H1 (cell line): ENCODE data around the gene MSI2.

Experiments
- CREB1 ChIP-seq: IDR thresholded peaks from 2 replicates; pipeline ENCODE4 v1.6.1; 2012; ENCODE audit warnings: inconsistent platforms
- EZH2 ChIP-seq: fragments of 200-600 bp; sonication (generic); IDR thresholded peaks from 2 replicates; pipeline ENCODE4 v1.7.1; 2012; ENCODE audit warnings: low read depth, mild to moderate bottlenecking, moderate library complexity, low read length, inconsistent platforms; ENCODE audit not compliant: severe bottlenecking
- JUND ChIP-seq: IDR thresholded peaks from 2 replicates; pipeline ENCODE4 v1.6.1; 2011; ENCODE audit warnings: mild to moderate bottlenecking, improper control_type of control experiment, low read length
- POLR2A ChIP-seq, 2 experiments: IDR thresholded peaks; 1 replicate in 1 of 2; 2 replicates in 1 of 2; pipeline ENCODE4 v1.6.1; 2011; ENCODE audit warnings: low read depth in 2 of 2, low read length in 2 of 2, mild to moderate bottlenecking in 2 of 2; ENCODE audit errors: control extremely low read depth in 1 of 2
- RFX5 ChIP-seq: IDR thresholded peaks from 2 replicates; pipeline ENCODE4 v1.6.1; 2011; ENCODE audit warnings: low read depth, low read length, improper control_type of control experiment, borderline replicate concordance
- SIN3A ChIP-seq, 2 experiments: IDR thresholded peaks in 1 of 2; conservative IDR thresholded peaks in 1 of 2; 2 replicates each; pipeline ENCODE4 v1.6.1; 2011 to 2012; ENCODE audit warnings: low read length in 2 of 2, improper control_type of control experiment in 1 of 2, low read depth in 1 of 2, mild to moderate bottlenecking in 1 of 2
- SIX5 ChIP-seq: IDR thresholded peaks from 2 replicates; pipeline ENCODE4 v1.6.1; 2011; ENCODE audit warnings: mild to moderate bottlenecking, low read depth, low read length
- TBP ChIP-seq: IDR thresholded peaks from 2 replicates; pipeline ENCODE4 v1.6.1; 2011; ENCODE audit warnings: low read depth, low read length, improper control_type of control experiment
- TF ChIP-seq, protein P1 (sequence below), 3 experiments: IDR thresholded peaks; 1 replicate in 2 of 3; 2 replicates in 1 of 3; pipeline versions ENCODE4 v1.5.1 to v1.6.1; 2011; ENCODE audit warnings: low read length in 3 of 3, mild to moderate bottlenecking in 3 of 3, inconsistent platforms in 2 of 3, low read depth in 1 of 3, moderate library complexity in 1 of 3; ENCODE audit not compliant: insufficient read depth in 1 of 3; ENCODE audit errors: control extremely low read depth in 1 of 3

DNA sequence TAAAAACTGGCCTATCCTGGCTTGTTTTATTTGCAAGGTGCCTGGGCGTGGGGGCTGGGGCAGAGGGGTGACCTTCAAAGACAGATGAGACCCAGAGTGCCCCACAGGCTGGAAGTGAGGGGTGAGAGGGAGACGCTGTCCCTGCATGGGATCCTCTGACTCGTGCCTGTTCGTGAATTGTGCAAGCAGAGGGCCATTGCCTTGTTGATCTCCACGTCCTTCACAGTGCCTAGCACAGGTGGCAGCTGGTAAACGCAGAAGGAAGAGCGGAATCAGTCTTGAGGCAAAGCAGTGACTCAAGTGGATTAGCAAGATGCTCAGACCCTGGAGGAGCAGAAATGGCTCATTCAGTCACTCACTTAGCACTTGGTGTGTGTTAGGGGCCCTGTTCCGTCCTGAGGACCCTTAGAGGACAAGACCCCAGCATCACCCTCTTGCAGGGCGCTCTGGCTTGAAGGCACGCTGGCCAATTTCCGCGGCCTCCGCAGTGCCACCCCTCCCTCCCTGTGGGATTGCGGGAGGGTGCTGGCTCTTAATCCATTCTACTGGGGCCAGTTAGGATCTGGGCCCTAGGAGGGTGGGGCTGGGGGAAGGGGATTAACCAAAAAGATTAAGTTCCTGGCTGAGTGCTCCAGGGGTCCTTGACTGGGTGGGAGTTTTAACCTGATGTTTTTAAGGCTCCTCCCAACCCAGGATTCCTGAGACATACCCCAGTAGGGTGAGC, 337.6 kb downstream of the MSI2 start:
- no peak for TF ChIP-seq EZH2
- TF ChIP-seq, protein P1, sequence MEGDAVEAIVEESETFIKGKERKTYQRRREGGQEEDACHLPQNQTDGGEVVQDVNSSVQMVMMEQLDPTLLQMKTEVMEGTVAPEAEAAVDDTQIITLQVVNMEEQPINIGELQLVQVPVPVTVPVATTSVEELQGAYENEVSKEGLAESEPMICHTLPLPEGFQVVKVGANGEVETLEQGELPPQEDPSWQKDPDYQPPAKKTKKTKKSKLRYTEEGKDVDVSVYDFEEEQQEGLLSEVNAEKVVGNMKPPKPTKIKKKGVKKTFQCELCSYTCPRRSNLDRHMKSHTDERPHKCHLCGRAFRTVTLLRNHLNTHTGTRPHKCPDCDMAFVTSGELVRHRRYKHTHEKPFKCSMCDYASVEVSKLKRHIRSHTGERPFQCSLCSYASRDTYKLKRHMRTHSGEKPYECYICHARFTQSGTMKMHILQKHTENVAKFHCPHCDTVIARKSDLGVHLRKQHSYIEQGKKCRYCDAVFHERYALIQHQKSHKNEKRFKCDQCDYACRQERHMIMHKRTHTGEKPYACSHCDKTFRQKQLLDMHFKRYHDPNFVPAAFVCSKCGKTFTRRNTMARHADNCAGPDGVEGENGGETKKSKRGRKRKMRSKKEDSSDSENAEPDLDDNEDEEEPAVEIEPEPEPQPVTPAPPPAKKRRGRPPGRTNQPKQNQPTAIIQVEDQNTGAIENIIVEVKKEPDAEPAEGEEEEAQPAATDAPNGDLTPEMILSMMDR (IDR thresholded peaks at IDR 0.05; ENCODE audit: control extremely low read depth in 1 of 3, insufficient read depth in 1 of 3, low read depth in 1 of 3, low read length in 3 of 3) = no peak
- TF ChIP-seq SIN3A (conservative IDR thresholded peaks at IDR 0.05 in 1 of 2, IDR thresholded peaks at IDR 0.05 in 1 of 2; ENCODE audit: low read depth in 1 of 2, low read length in 2 of 2) = no peak
- no peak for TF ChIP-seq POLR2A (IDR thresholded peaks at IDR 0.05; ENCODE audit: control extremely low read depth in 1 of 2, low read depth in 2 of 2, low read length in 2 of 2)
- TF ChIP-seq CREB1 = no peak
- TF ChIP-seq RFX5 = no peak
- no peak for TF ChIP-seq JUND
- no peak for TF ChIP-seq TBP
- no peak for TF ChIP-seq SIX5
